Measurements from ENCODE around the gene CDCA4.

CDCA4 gene

GRCh38 chr14:105055736-105056302, 34.9 kb upstream of the CDCA4 start:
- H2AFZ ChIP-seq (ENCODE audit: low read depth, low read length), result no peak overlapping the region
- peaks cover 65% of the 10 kb centered on the region for H3K36me3 ChIP-seq (replicated peaks; ENCODE audit: low read depth, low read length)
- H3K4me1 ChIP-seq (ENCODE audit: low read length), result peaks cover 6% of the 10 kb centered on the region
- H3K4me2 ChIP-seq (ENCODE audit: low read length), result no peak overlapping the region
- no peak overlapping the region for H3K27ac ChIP-seq (ENCODE audit: low read length)
- H3K79me2 ChIP-seq (ENCODE audit: low read length), result peaks cover 86% of the 10 kb centered on the region
- no peaks in the 10 kb centered on the region for H3K9me3 ChIP-seq (ENCODE audit: insufficient read depth, low read length)
- no peak overlapping the region for H3K4me3 ChIP-seq (ENCODE audit: low read length)
- no peaks in the 10 kb centered on the region for H3K27me3 ChIP-seq (ENCODE audit: low read depth, low read length)
- peaks cover 66% of the 10 kb centered on the region for H4K20me1 ChIP-seq (ENCODE audit: insufficient read depth, low read length)
- no peak for TF ChIP-seq EZH2phosphoT487 (IDR thresholded peaks at IDR 0.05; ENCODE audit: low read depth)
- TF ChIP-seq CTCF (IDR thresholded peaks at IDR 0.05; ENCODE audit: low read depth, low read length), result no peak
- H3K9ac ChIP-seq (ENCODE audit: low read length), result no peak overlapping the region

- Histone ChIP-seq H3K9ac (ENCODE audit: low read length) (no peak overlapping the region), H3K27ac (ENCODE audit: low read length) (no peak overlapping the region), H3K9me3 (ENCODE audit: insufficient read depth, low read length) (no peaks in the 10 kb centered on the region), H3K4me2 (ENCODE audit: low read length) (no peak overlapping the region), H3K27me3 (ENCODE audit: low read depth, low read length) (no peaks in the 10 kb centered on the region), H4K20me1 (ENCODE audit: insufficient read depth, low read length) (peaks cover 66% of the 10 kb centered on the region), H3K4me3 (ENCODE audit: low read length) (no peak overlapping the region), H3K4me1 (ENCODE audit: low read length) (peaks cover 1% of the 10 kb centered on the region; the same call in 1 of the 2 replicates), H3K79me2 (ENCODE audit: low read length) (peaks cover 86% of the 10 kb centered on the region), H2AFZ (ENCODE audit: low read depth, low read length) (no peak overlapping the region), H3K36me3 (replicated peaks; ENCODE audit: low read depth, low read length) (peaks cover 68% of the 10 kb centered on the region)
- TF ChIP-seq CTCF (IDR thresholded peaks at IDR 0.05; ENCODE audit: low read depth, low read length) (no peak), EZH2phosphoT487 (IDR thresholded peaks at IDR 0.05; ENCODE audit: low read depth) (no peak)
These were observed 34.5 kb upstream of the CDCA4 start for GRCh38 chr14:105055334-105055733.

- Histone ChIP-seq H4K20me1 (ENCODE audit: insufficient read depth, low read length) (peaks cover 64% of the 10 kb centered on the region), H3K4me2 (ENCODE audit: low read length) (no peak overlapping the region), H3K4me1 (ENCODE audit: low read length) (no peaks in the 10 kb centered on the region), H3K9me3 (ENCODE audit: insufficient read depth, low read length) (no peaks in the 10 kb centered on the region), H3K9ac (ENCODE audit: low read length) (no peak overlapping the region), H3K79me2 (ENCODE audit: low read length) (peaks cover 80% of the 10 kb centered on the region), H3K4me3 (ENCODE audit: low read length) (no peak overlapping the region), H3K36me3 (replicated peaks; ENCODE audit: low read depth, low read length) (peaks cover 70% of the 10 kb centered on the region), H3K27me3 (ENCODE audit: low read depth, low read length) (no peaks in the 10 kb centered on the region), H3K27ac (ENCODE audit: low read length) (no peak overlapping the region), H2AFZ (ENCODE audit: low read depth, low read length) (no peak overlapping the region)
- TF ChIP-seq EZH2phosphoT487 (IDR thresholded peaks at IDR 0.05; ENCODE audit: low read depth) (no peak), CTCF (IDR thresholded peaks at IDR 0.05; ENCODE audit: low read depth, low read length) (no peak)
These were observed 33.1 kb upstream of the CDCA4 start for GRCh38 chr14:105053996-105054395.

GRCh38 chr14:105053421-105053820, 32.5 kb upstream of the CDCA4 start:
- H4K20me1 ChIP-seq (ENCODE audit: insufficient read depth, low read length), result peaks cover 58% of the 10 kb centered on the region
- no peak overlapping the region for H3K27ac ChIP-seq (ENCODE audit: low read length)
- no peak overlapping the region for H3K9ac ChIP-seq (ENCODE audit: low read length)
- no peak overlapping the region for H3K4me3 ChIP-seq (ENCODE audit: low read length)
- H3K9me3 ChIP-seq (ENCODE audit: insufficient read depth, low read length), result no peaks in the 10 kb centered on the region
- H3K36me3 ChIP-seq (replicated peaks; ENCODE audit: low read depth, low read length), result peaks cover 67% of the 10 kb centered on the region
- TF ChIP-seq EZH2phosphoT487 (IDR thresholded peaks at IDR 0.05; ENCODE audit: low read depth), result no peak
- TF ChIP-seq CTCF (IDR thresholded peaks at IDR 0.05; ENCODE audit: low read depth, low read length), result no peak
- no peak overlapping the region for H2AFZ ChIP-seq (ENCODE audit: low read depth, low read length)
- no peaks in the 10 kb centered on the region for H3K27me3 ChIP-seq (ENCODE audit: low read depth, low read length)
- peaks cover 74% of the 10 kb centered on the region for H3K79me2 ChIP-seq (ENCODE audit: low read length)
- no peaks in the 10 kb centered on the region for H3K4me1 ChIP-seq (ENCODE audit: low read length)
- H3K4me2 ChIP-seq (ENCODE audit: low read length), result no peak overlapping the region

Measured in OCI-LY3 (cell line).